WTC11 (cell line): ENCODE data around the gene EPN1. TPM values are rescaled to one million over a fixed set of nuclear protein-coding genes. Genes with fewer than 3 reads are reported as not detected.

Experiments
- ATAC-seq: fragments of 200-7000 bp; cut with Tn5 transposase; 2 replicates; pipeline ENCODE4 v1.10.0; 2021; ENCODE audit warnings: mild to moderate bottlenecking, moderate library complexity
- Bru-seq: library from RNA; stranded (reverse); fragments of 400-500 nt; gene quantifications from one replicate; lab custom pipeline; 2021; lab: Mats Ljungman, UMichigan
- CTCF ChIA-PET: fragments of 300-600 bp; sonication (Branson Sonifier 250); formaldehyde crosslinking; loops from one replicate; lab custom pipeline; 2021; ENCODE audit warnings: antibody characterized with exemption; lab: Charles Lee
- POLR2A ChIA-PET: fragments of 350-600 bp; sonication (Branson Sonifier 250); formaldehyde crosslinking; loops from one replicate; lab custom pipeline; 2021; ENCODE audit warnings: antibody characterized with exemption; lab: Charles Lee
- DNase-seq: peaks from one replicate; pipeline ENCODE4 v3.0.0; 2021; ENCODE audit warnings: low spot score
- H3K27ac Mint-ChIP-seq: 2 replicates; pipeline ENCODE4 v1.8.0; 2021; ENCODE audit warnings: mixed read lengths
- H3K27me3 Mint-ChIP-seq: 2 replicates; pipeline ENCODE4 v1.8.0; 2021; ENCODE audit warnings: low read depth, mild to moderate bottlenecking, moderate library complexity, mixed read lengths
- H3K36me3 Mint-ChIP-seq: 2 replicates; pipeline ENCODE4 v1.8.0; 2021; ENCODE audit warnings: mixed read lengths
- H3K4me1 Mint-ChIP-seq: 2 replicates; pipeline ENCODE4 v1.8.0; 2022; ENCODE audit warnings: mixed read lengths
- H3K4me3 Mint-ChIP-seq: 2 replicates; pipeline ENCODE4 v1.8.0; 2021; ENCODE audit warnings: mild to moderate bottlenecking, moderate library complexity, mixed read lengths
- H3K9me3 Mint-ChIP-seq: 2 replicates; pipeline ENCODE4 v1.8.0; 2021; ENCODE audit warnings: mixed read lengths
- AR ChIP-seq: fragments of 250-450 bp; sonication (Bioruptor Pico); IDR thresholded peaks from 2 replicates; pipeline ENCODE4 v1.9.0; 2021; ENCODE audit warnings: mild to moderate bottlenecking
- E2F5 ChIP-seq: sonication (generic); formaldehyde crosslinking; IDR thresholded peaks from 2 replicates; pipeline ENCODE4 v1.8.1; 2022; ENCODE audit warnings: mild to moderate bottlenecking, moderate library complexity, missing genetic modification reagents
- EMX1 ChIP-seq: fragments of 250-450 bp; sonication (Bioruptor Pico); IDR thresholded peaks from 2 replicates; pipeline ENCODE4 v1.8.0; 2021; ENCODE audit warnings: mild to moderate bottlenecking
- ESRRA ChIP-seq: sonication (generic); formaldehyde crosslinking; IDR thresholded peaks from 2 replicates; pipeline ENCODE4 v1.8.1; 2022; ENCODE audit warnings: mild to moderate bottlenecking, missing genetic modification reagents, borderline replicate concordance
- ETV6 ChIP-seq: sonication (generic); formaldehyde crosslinking; IDR thresholded peaks from 2 replicates; pipeline ENCODE4 v1.8.1; 2022; ENCODE audit warnings: mild to moderate bottlenecking, missing genetic modification reagents
- FOXJ3 ChIP-seq: sonication (generic); formaldehyde crosslinking; IDR thresholded peaks from 2 replicates; pipeline ENCODE4 v1.9.0; 2021; ENCODE audit warnings: missing genetic modification reagents, mild to moderate bottlenecking, borderline replicate concordance
- FOXK1 ChIP-seq: sonication (generic); formaldehyde crosslinking; IDR thresholded peaks from 2 replicates; pipeline ENCODE4 v1.8.0; 2022; ENCODE audit warnings: mild to moderate bottlenecking, moderate library complexity, missing genetic modification reagents
- FOXP1 ChIP-seq: sonication (generic); formaldehyde crosslinking; IDR thresholded peaks from 2 replicates; pipeline ENCODE4 v1.8.0; 2022; ENCODE audit warnings: missing genetic modification reagents, mild to moderate bottlenecking, moderate library complexity, borderline replicate concordance
- GTF2I ChIP-seq: fragments of 250-450 bp; sonication (Bioruptor Pico); conservative IDR thresholded peaks from 2 replicates; pipeline ENCODE4 v1.4.0; 2021; ENCODE audit warnings: mild to moderate bottlenecking
- JAZF1 ChIP-seq: fragments of 250-450 bp; sonication (Bioruptor Pico); IDR thresholded peaks from 2 replicates; pipeline ENCODE4 v1.9.0; 2021; ENCODE audit warnings: moderate library complexity, mild to moderate bottlenecking, inconsistent platforms
- JUN ChIP-seq: sonication (generic); formaldehyde crosslinking; IDR thresholded peaks from 2 replicates; pipeline ENCODE4 v1.8.0; 2023; ENCODE audit warnings: mild to moderate bottlenecking, missing genetic modification reagents
- KAT7 ChIP-seq: sonication (generic); formaldehyde crosslinking; IDR thresholded peaks from 2 replicates; pipeline ENCODE4 v1.8.1; 2023; ENCODE audit warnings: missing genetic modification reagents, mild to moderate bottlenecking, borderline replicate concordance
- MAX ChIP-seq: sonication (generic); formaldehyde crosslinking; IDR thresholded peaks from 2 replicates; pipeline ENCODE4 v1.8.0; 2022; ENCODE audit warnings: mild to moderate bottlenecking, missing genetic modification reagents
- MYBL2 ChIP-seq: sonication (generic); formaldehyde crosslinking; IDR thresholded peaks from 2 replicates; pipeline ENCODE4 v1.8.1; 2023; ENCODE audit warnings: mild to moderate bottlenecking, moderate library complexity, missing genetic modification reagents
- NFE2L1 ChIP-seq: sonication (generic); formaldehyde crosslinking; IDR thresholded peaks from 2 replicates; pipeline ENCODE4 v1.8.1; 2023; ENCODE audit warnings: missing genetic modification reagents
- NFYB ChIP-seq: sonication (generic); formaldehyde crosslinking; conservative IDR thresholded peaks from 2 replicates; pipeline ENCODE4 v1.8.0; 2022; ENCODE audit warnings: low read depth, missing genetic modification reagents
- NR1H2 ChIP-seq: sonication (generic); formaldehyde crosslinking; IDR thresholded peaks from 2 replicates; pipeline ENCODE4 v1.9.0; 2021; ENCODE audit warnings: mild to moderate bottlenecking, moderate library complexity, missing genetic modification reagents
- NR3C1 ChIP-seq: sonication (generic); formaldehyde crosslinking; conservative IDR thresholded peaks from 2 replicates; pipeline ENCODE4 v1.8.1; 2023; ENCODE audit warnings: low read depth, mild to moderate bottlenecking, missing genetic modification reagents
- RELA ChIP-seq: sonication (generic); formaldehyde crosslinking; IDR thresholded peaks from 2 replicates; pipeline ENCODE4 v1.8.1; 2022; ENCODE audit warnings: missing genetic modification reagents, mild to moderate bottlenecking, borderline replicate concordance
- TEAD4 ChIP-seq: sonication (generic); formaldehyde crosslinking; IDR thresholded peaks from 2 replicates; pipeline ENCODE4 v1.8.0; 2022; ENCODE audit warnings: mild to moderate bottlenecking, missing genetic modification reagents
- TP53 ChIP-seq: sonication (generic); formaldehyde crosslinking; IDR thresholded peaks from 2 replicates; pipeline ENCODE4 v1.8.1; 2023; ENCODE audit warnings: mild to moderate bottlenecking, missing genetic modification reagents
- ZBTB43 ChIP-seq: sonication (generic); formaldehyde crosslinking; IDR thresholded peaks from 2 replicates; pipeline ENCODE4 v1.8.1; 2023; ENCODE audit warnings: mild to moderate bottlenecking, missing genetic modification reagents
- ZNF219 ChIP-seq: sonication (generic); formaldehyde crosslinking; IDR thresholded peaks from 2 replicates; pipeline ENCODE4 v1.8.0; 2023; ENCODE audit warnings: missing genetic modification reagents, mild to moderate bottlenecking, borderline replicate concordance
- ZNF317 ChIP-seq: sonication (generic); formaldehyde crosslinking; IDR thresholded peaks from 2 replicates; pipeline ENCODE4 v1.8.1; 2023; ENCODE audit warnings: low read depth, mild to moderate bottlenecking, moderate library complexity, missing genetic modification reagents, borderline replicate concordance
- ZNF416 ChIP-seq: fragments of 250-450 bp; sonication (Bioruptor Pico); IDR thresholded peaks from 2 replicates; pipeline ENCODE4 v1.9.0; 2021; ENCODE audit warnings: mild to moderate bottlenecking, inconsistent platforms
- ZNF425 ChIP-seq: fragments of 250-450 bp; sonication (Bioruptor Pico); conservative IDR thresholded peaks from 2 replicates; pipeline ENCODE4 v1.9.0; 2021; ENCODE audit warnings: mild to moderate bottlenecking
- ZNF512 ChIP-seq: sonication (generic); formaldehyde crosslinking; IDR thresholded peaks from 2 replicates; pipeline ENCODE4 v1.8.1; 2022; ENCODE audit warnings: missing genetic modification reagents, borderline replicate concordance
- ZNF671 ChIP-seq: fragments of 250-450 bp; sonication (Bioruptor Pico); IDR thresholded peaks from 2 replicates; pipeline ENCODE4 v1.8.0; 2021; ENCODE audit warnings: mild to moderate bottlenecking
- long read RNA-seq, 3 experiments: library from RNA in 1 of 3; library from capped mRNA in 1 of 3; library from polyadenylated mRNA in 1 of 3; unstranded in 2 of 3; stranded (forward) in 1 of 3; transcript quantifications; one replicate each; pipeline ENCODE4 v2.0.0, GENCODE V29; 2021
- total RNA-seq: library from RNA; stranded (reverse); gene quantifications from 3 replicates; pipeline ENCODE4 v1.2.3, GENCODE V29; 2021

Gene EPN1
- 227 to 234 TPM (median 227 TPM) in 3 replicates for total RNA-seq
- Bru-seq, nascent RNA: percentile 57 among the genes with signal in this experiment
- long read RNA-seq, experiment 1, full-length matches to known transcripts: 165 of 389 reads
- long read RNA-seq, experiment 1, partial matches to known transcripts: 44 of 389 reads
- long read RNA-seq, experiment 1, other reads (novel, unspliced or antisense): 180 of 389 reads
- long read RNA-seq, experiment 2, full-length matches to known transcripts: 44 of 228 reads
- long read RNA-seq, experiment 2, partial matches to known transcripts: 91 of 228 reads
- long read RNA-seq, experiment 2, other reads (novel, unspliced or antisense): 93 of 228 reads
- long read RNA-seq, experiment 3, partial matches to known transcripts: 1 of 2 reads
- long read RNA-seq, experiment 3, other reads (novel, unspliced or antisense): 1 of 2 reads

GRCh38 chr19:55674841-55675660 is at the start of gene EPN1:
Gene EPN1, plus strand, starts transcription at chr19:55675226. Its CDS starts 3,402 bp downstream, at chr19:55678628.
- ATAC-seq (peak; percentile 72), DNase-seq (peak; percentile 97)
- H3K27ac Mint-ChIP-seq: peak within 1 kb of the TSS; percentile 95
- H3K4me1 Mint-ChIP-seq: peaks cover 47% of the 10 kb centered on the region
- peak within 1 kb of the TSS; percentile 98 for H3K4me3 Mint-ChIP-seq
- POLR2A ChIA-PET: no interaction called here
- CTCF ChIA-PET: interaction anchor here (0.9 to 1.6 kb wide), 2 partner anchors 21 to 22 kb away, joined by 5 to 8 read pairs; partner anchors contain the start of gene U2AF2
- no peaks in the 10 kb centered on the region for H3K9me3 Mint-ChIP-seq
- H3K36me3 Mint-ChIP-seq: peaks cover 41% of the 10 kb centered on the region
- no peaks in the 10 kb centered on the region for H3K27me3 Mint-ChIP-seq
- TF ChIP-seq RELA (peak; percentile 49; the same call in 1 of the 2 replicates), JAZF1 (CRISPR knock-in tag) (no peak), ZNF512 (CRISPR knock-in tag) (no peak), MYBL2 (CRISPR knock-in tag) (peak; percentile 84; the same call in 1 of the 2 replicates), AR (CRISPR knock-in tag) (no peak), ZBTB43 (no peak), KAT7 (no peak), TEAD4 (CRISPR knock-in tag) (0 out of 2 replicates have a peak, but pooled peaks have one; percentile 41), ZNF671 (CRISPR knock-in tag) (no peak), FOXK1 (peak; percentile 92), EMX1 (CRISPR knock-in tag) (peak; percentile 89), GTF2I (CRISPR knock-in tag) (no peak), NR1H2 (CRISPR knock-in tag) (no peak), E2F5 (CRISPR knock-in tag) (peak; percentile 89), ETV6 (CRISPR knock-in tag) (peak; percentile 95), NR3C1 (CRISPR knock-in tag) (no peak), MAX (CRISPR knock-in tag) (peak; percentile 70), ZNF317 (CRISPR knock-in tag) (no peak), JUN (CRISPR knock-in tag) (peak; percentile 48; the same call in 1 of the 2 replicates), ZNF416 (CRISPR knock-in tag) (peak; percentile 31; the same call in 1 of the 2 replicates), ESRRA (CRISPR knock-in tag) (peak; percentile 79; the same call in 1 of the 2 replicates), TP53 (CRISPR knock-in tag) (no peak), FOXJ3 (CRISPR knock-in tag) (no peak), ZNF425 (no peak), NFYB (CRISPR knock-in tag) (no peak), FOXP1 (CRISPR knock-in tag) (peak; percentile 65; the same call in 1 of the 2 replicates), NFE2L1 (CRISPR knock-in tag) (peak; percentile 64; the same call in 1 of the 2 replicates), ZNF219 (no peak)
